K562 (cell line): Measurements from ENCODE around the gene CLDND2. TPM values are rescaled to one million over a fixed set of nuclear protein-coding genes. Genes with fewer than 3 reads are reported as not detected.

ENCODE experiments used
- CHD4 ChIP-seq: fragments of 200-600 bp; sonication (generic); IDR thresholded peaks from 3 replicates; pipeline ENCODE4 v1.6.1; 2012; ENCODE audit warnings: low read depth, mild to moderate bottlenecking, mixed read lengths, low read length, inconsistent platforms; ENCODE audit not compliant: insufficient read depth, insufficient replicate concordance, poor library complexity, severe bottlenecking
- DNMT1 ChIP-seq: fragments of 450-650 bp; IDR thresholded peaks from 2 replicates; pipeline ENCODE4 v1.6.1; 2016; ENCODE audit warnings: antibody characterized with exemption, mild to moderate bottlenecking
- IRF2 ChIP-seq: sonication (generic); formaldehyde crosslinking; IDR thresholded peaks from 2 replicates; pipeline ENCODE4 v1.8.1; 2022; ENCODE audit warnings: mild to moderate bottlenecking, missing genetic modification reagents
- NCOR1 ChIP-seq: fragments of 450-650 bp; IDR thresholded peaks from 2 replicates; pipeline ENCODE4 v1.6.1; 2016; ENCODE audit warnings: mild to moderate bottlenecking, moderate library complexity
- NFATC3 ChIP-seq: fragments of 450-650 bp; IDR thresholded peaks from 2 replicates; pipeline ENCODE4 v1.6.1; 2017; ENCODE audit warnings: mild to moderate bottlenecking
- RBBP5 ChIP-seq: fragments of 200-600 bp; sonication (generic); IDR thresholded peaks from 2 replicates; pipeline ENCODE4 v1.6.1; 2012; ENCODE audit warnings: borderline replicate concordance, mild to moderate bottlenecking, low read length, control low read depth, inconsistent platforms; ENCODE audit not compliant: insufficient read depth, poor library complexity, severe bottlenecking
- SMAD3 ChIP-seq: fragments of 450-650 bp; formaldehyde crosslinking; conservative IDR thresholded peaks from 2 replicates; pipeline ENCODE4 v1.4.0; 2020; ENCODE audit warnings: mild to moderate bottlenecking
- SREBF1 ChIP-seq: fragments of 150-350 bp; IDR thresholded peaks from 2 replicates; pipeline ENCODE4 v1.6.1; 2014; ENCODE audit warnings: antibody characterized with exemption, low read depth, low read length, borderline replicate concordance
- TCF15 ChIP-seq: fragments of 250-450 bp; sonication (Bioruptor Pico); IDR thresholded peaks from 2 replicates; pipeline ENCODE4 v1.8.0; 2022; ENCODE audit warnings: moderate library complexity, mild to moderate bottlenecking, inconsistent platforms
- TSHZ1 ChIP-seq: fragments of 250-450 bp; sonication (Bioruptor Pico); IDR thresholded peaks from 2 replicates; pipeline ENCODE4 v1.4.0; 2020; ENCODE audit warnings: mild to moderate bottlenecking, moderate library complexity
- ZNF589 ChIP-seq: fragments of 200-800 bp; sonication (Bioruptor generic); IDR thresholded peaks from 2 replicates; pipeline ENCODE4 v1.6.1; 2016; ENCODE audit warnings: low read depth, missing genetic modification characterization, missing compliant biosample characterization
- ZNF592 ChIP-seq: fragments of 450-650 bp; IDR thresholded peaks from 2 replicates; pipeline ENCODE4 v1.6.1; 2017; ENCODE audit warnings: antibody characterized with exemption, mild to moderate bottlenecking
- polyA plus RNA-seq, 8 experiments: library from polyadenylated mRNA; depleted of rRNA in 4 of 8; stranded (reverse) in 5 of 8; unstranded in 3 of 8; fragments of >200 nt; fragmentation: Nextera tagmentation in 2 of 8; fragmentation: Illumina TruSeq in 1 of 8; extraction: Ambion mirVana in 2 of 8; extraction: Trizol in 1 of 8; gene quantifications; 2 replicates each; pipeline versions ENCODE4 v1.2.1 to v1.2.3, GENCODE V29; 2011 to 2014; ENCODE audit warnings: inconsistent platforms in 1 of 8, missing spikeins in 1 of 8
- total RNA-seq, 7 experiments: library from RNA; depleted of rRNA in 6 of 7; stranded (reverse); fragments of >200 nt in 6 of 7; fragmentation: Illumina TruSeq in 2 of 7; extraction: Trizol in 2 of 7; gene quantifications; 2 replicates each; pipeline versions ENCODE4 v1.2.1 to v1.2.3, GENCODE V29; 2011 to 2021; ENCODE audit warnings: low replicate concordance in 1 of 7
- TF ChIP-seq, protein P1 (sequence below): fragments of 250-450 bp; sonication (Bioruptor Pico); IDR thresholded peaks from 2 replicates; pipeline ENCODE4 v1.5.0; 2021; ENCODE audit warnings: mild to moderate bottlenecking, borderline replicate concordance
- TF ChIP-seq, protein P2 (sequence below): IDR thresholded peaks from 2 replicates; pipeline ENCODE4 v1.6.1; 2011; ENCODE audit not compliant: insufficient read length; ENCODE audit errors: extremely low read depth

Gene CLDND2
- total and polyA plus RNA-seq, 9 of the 15 experiments (the other 6 are each of a cell fraction or from before 2014, with no cell fraction given) = 0.45 to 4.0 (median 1.2) TPM; not detected in 3

DNA sequence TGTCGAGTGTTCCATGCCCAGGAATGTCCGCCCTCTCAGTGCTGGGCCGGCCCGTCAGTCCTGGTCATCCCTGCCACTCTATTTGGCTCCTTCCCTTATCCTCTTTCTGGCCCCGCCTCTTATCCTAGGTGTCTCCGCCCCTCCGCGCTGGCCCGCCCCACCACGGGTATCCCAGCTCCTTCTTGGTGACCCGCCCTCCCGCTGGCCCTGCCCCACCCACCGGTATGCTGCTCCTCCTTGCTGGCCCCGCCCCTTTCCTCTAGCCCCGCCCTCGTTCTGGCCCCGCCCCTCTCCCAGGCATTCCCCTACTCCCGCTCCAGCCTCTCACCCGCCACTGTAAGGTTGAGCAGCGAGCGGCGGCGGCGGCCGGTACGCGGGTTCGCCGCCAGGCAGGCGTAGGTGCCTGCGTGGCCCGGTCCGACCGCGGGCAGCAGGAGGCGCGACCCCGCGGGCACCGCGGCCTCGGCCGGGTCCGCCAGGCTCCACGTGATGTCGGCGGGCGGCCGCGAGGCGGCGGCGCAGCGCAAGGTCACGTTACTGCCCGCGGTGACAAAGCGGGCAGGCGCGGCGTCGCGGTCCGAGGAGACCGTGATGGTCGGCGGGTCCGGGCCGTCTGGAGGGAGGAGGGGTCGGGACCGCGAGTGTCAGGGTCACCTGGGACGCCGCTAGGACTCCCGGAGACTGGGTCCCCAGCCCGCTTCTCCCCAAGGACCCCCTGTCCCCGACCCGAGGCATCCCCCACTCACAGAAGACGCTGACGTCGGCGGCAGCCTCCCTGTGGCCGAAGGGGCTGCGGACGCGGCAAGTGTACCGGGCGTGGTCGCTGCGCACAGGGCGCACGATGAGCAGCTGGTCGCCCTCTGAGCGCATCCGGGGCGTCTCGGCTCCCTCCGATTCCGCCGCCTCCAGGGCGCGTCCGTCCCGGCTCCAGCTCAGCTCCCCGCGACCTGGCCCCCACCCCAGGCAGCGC is 28.8 kb downstream of the CLDND2 start (continued):
- TF ChIP-seq SMAD3 (CRISPR knock-in tag) (no peak), RBBP5 (peak; percentile 72), SREBF1 (no peak), NCOR1 (no peak; the same call in 1 of the 2 replicates), TSHZ1 (CRISPR knock-in tag) (no peak), ZNF589 (CRISPR knock-in tag) (no peak; the same call in 1 of the 2 replicates), IRF2 (CRISPR knock-in tag) (no peak), DNMT1 (no peak), ZNF592 (peak; percentile 91), TCF15 (no peak), NFATC3 (no peak), CHD4 (no peak)
- TF ChIP-seq, protein P1, sequence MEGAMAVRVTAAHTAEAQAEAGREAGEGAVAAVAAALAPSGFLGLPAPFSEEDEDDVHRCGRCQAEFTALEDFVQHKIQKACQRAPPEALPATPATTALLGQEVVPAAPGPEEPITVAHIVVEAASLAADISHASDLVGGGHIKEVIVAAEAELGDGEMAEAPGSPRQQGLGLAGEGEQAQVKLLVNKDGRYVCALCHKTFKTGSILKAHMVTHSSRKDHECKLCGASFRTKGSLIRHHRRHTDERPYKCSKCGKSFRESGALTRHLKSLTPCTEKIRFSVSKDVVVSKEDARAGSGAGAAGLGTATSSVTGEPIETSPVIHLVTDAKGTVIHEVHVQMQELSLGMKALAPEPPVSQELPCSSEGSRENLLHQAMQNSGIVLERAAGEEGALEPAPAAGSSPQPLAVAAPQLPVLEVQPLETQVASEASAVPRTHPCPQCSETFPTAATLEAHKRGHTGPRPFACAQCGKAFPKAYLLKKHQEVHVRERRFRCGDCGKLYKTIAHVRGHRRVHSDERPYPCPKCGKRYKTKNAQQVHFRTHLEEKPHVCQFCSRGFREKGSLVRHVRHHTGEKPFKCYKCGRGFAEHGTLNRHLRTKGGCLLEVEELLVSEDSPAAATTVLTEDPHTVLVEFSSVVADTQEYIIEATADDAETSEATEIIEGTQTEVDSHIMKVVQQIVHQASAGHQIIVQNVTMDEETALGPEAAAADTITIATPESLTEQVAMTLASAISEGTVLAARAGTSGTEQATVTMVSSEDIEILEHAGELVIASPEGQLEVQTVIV (CRISPR knock-in tag) = no peak; the same call in 1 of the 2 replicates
- TF ChIP-seq, protein P2, sequence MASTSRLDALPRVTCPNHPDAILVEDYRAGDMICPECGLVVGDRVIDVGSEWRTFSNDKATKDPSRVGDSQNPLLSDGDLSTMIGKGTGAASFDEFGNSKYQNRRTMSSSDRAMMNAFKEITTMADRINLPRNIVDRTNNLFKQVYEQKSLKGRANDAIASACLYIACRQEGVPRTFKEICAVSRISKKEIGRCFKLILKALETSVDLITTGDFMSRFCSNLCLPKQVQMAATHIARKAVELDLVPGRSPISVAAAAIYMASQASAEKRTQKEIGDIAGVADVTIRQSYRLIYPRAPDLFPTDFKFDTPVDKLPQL = no peak
